NCI-H2081 (cell line): ENCODE measurements around the gene GALR2.
A peak's percentile ranks its signal among the peaks of the same experiment; 100 is the strongest.

Experiments used
- DNase-seq, 2 experiments: peaks; one replicate each; lab custom pipeline; 2025; lab: John Stamatoyannopoulos, UW

GALR2 gene

DNA sequence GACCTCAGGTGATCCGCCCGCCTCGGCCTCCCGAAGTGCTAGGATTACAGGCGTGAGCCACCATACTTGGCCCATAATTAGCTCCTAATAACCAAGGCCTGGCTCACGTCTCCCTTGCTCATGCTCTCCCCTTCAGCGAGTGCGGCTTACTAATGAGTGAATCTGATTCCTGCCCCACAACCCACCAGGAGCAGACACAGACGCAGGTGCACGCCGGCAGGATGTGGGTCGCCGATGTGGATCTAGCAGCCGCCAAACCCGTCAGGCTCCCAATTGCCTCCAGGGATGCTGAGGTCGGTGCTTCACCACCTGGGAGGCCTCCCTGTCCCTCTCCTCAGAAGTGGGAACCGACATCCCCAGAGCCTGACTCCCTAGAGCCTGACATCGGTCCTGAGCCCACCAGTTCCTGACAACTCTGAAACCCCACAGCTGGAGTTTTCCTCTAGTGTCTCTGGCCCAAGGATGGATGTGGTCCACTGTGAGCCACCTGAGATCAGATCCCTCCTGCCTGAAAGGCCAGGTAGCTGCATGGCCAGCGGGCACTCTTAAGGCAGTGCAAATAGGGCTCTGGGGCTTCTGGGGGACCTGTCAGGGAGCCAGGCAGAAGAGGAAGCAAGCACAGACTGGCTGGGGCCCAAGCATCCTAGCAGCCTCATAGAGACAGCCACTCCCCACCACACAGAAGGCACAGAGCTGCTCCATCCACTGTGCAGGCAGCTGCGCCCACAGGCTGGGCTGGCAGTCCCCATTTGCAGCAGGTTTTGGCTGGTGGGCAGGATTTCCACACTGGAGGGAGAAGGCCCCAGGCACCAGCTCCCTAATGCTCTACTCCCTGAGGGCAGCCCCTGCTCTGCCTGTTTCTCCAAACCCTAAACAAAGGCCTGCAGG, 18.2 kb downstream of the GALR2 start:
- DNase-seq, result no peak

DNA sequence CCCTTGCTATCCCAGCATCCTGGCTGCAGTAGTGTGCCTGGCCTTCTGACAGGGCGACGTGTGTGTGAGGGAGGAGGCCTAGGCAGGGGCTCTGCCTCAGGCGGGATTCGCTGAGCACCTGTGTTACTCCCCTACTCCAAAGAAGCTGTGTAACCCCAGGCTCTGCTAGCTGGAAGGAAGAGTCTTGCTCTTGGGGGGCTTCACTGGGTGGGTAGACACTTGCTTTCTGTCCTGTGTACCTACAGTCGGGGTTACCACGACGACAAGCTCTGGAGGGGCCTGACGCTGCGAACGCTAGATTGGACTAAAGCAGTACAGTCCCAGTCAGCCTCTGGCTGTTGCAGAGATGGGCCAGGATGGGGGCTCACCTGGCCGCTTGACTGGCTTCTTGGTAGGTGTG, 19.5 kb downstream of the GALR2 start:
- no peak for DNase-seq

DNA sequence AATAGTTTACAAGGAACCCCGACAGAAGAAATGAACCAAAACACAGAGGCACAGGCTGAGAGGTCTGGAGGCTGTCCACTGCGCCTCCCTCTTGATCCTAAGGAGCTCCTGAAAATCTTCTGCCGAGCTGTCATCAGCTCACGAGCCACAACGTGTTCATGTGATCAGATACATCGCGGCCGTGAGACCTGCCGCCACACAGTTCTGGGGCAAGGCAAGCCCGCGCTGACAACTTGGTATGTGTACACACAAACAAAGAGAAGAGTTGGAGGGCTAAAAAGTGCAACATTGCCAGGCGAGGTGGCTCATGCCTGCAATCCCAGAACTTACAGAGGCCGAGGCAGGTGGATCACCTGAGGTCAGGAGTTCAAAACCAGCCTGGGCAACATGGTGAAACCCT, 21.4 kb downstream of the GALR2 start:
- no peak for DNase-seq

DNA sequence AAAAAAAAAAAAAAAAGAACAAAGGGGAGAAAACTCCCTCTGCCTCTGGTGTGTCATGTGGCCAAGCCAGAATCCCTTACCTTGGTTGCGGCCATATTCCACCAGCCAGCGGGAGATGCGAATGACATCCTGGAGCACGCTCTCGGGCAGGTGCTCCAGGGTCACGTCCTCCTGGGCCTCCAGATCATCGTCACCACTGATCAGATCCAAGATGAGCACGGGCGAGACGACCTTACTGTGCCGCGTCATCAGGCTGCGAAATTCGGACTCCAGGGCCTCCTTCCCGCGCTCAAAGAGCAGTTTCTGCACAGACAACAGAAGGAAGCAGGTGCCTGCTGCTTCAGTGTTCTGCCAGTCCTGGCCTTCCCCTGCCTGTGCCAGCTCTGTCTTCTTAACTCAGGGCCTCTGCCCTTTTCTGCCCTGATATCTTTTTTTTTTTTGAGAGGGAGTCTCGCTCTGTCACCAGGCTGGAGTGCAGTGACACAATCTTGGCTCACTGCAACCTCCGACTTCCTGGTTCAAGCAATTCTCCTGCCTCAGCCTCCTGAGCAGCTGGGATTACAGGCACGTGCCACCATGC, 23.2 kb downstream of the GALR2 start:
- no peak for DNase-seq

DNA sequence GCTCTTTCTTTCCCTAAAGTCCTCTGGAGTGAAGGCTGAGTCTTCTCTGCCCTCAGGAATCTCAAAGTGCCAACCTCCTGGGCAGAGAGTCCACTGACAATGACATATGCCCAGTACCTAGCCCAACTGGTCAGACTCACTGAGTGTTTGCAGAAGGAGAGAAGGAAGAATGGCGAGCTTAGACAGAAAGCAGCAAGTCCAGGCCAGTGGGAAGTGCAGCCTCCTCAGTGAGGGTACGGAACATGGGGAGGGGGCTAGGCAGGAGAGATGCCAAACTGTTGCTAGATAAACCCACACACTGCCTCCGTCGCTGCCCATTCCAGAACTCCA, 28.3 kb downstream of the GALR2 start:
- no peak for DNase-seq

- peak; percentile 95 to 96 for DNase-seq
Measured at GRCh38 chr17:76103274-76104139, 28.9 kb downstream of the GALR2 start, which contains the start of gene EXOC7. Gene EXOC7 (minus strand): TSS chr17:76103787. CDS start chr17:76103692, 95 bp downstream.

GRCh38 chr17:76104140-76104895, 29.7 kb downstream of the GALR2 start:
- DNase-seq, result no peak

GRCh38 chr17:76104896-76105231, 30.3 kb downstream of the GALR2 start:
- DNase-seq, result no peak

DNA sequence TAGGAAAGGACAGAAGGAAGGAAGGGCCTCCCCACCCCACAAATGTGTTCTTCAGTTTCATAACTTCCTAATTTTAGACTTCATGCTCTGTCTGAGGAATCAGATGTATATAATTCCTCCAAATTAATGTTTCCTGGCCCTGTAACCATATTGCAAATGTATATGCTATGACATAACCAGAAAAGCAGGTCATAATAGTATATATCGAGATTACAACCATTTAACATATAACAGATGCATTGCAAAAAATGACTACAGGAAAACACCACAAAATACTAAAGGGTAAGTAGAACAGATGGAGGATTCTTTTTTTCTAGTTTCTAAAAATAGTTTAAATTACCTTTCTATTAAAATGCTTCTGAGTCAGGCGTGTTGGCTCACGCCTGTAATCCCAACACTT, 32.1 kb downstream of the GALR2 start:
- DNase-seq, result no peak

- DNase-seq, result peak in 1 of 2 experiments; percentile 15
Measured at GRCh38 chr17:76107509-76107908, 32.9 kb downstream of the GALR2 start.

DNA sequence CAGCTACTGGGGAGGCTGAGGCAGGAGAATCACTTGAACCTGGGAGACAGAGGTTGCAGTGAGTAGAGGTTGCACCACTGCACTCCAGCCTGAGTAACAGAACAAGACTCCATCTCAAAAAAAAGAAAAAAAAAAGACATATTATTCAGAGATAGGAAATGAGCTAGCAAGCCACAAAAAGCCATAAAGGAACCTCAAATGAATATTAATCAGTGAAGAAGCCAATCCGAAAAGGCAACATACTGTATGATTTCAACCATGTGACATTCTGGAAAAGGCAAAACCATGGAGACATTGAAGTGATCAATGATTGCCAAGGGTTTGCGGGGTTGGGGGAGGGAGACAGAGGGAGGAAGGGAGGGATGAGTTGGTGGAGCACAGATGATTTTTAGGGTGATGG, 37.4 kb downstream of the GALR2 start:
- DNase-seq, result no peak

GRCh38 chr17:76115138-76115754, 40.7 kb downstream of the GALR2 start:
- DNase-seq, result no peak

DNA sequence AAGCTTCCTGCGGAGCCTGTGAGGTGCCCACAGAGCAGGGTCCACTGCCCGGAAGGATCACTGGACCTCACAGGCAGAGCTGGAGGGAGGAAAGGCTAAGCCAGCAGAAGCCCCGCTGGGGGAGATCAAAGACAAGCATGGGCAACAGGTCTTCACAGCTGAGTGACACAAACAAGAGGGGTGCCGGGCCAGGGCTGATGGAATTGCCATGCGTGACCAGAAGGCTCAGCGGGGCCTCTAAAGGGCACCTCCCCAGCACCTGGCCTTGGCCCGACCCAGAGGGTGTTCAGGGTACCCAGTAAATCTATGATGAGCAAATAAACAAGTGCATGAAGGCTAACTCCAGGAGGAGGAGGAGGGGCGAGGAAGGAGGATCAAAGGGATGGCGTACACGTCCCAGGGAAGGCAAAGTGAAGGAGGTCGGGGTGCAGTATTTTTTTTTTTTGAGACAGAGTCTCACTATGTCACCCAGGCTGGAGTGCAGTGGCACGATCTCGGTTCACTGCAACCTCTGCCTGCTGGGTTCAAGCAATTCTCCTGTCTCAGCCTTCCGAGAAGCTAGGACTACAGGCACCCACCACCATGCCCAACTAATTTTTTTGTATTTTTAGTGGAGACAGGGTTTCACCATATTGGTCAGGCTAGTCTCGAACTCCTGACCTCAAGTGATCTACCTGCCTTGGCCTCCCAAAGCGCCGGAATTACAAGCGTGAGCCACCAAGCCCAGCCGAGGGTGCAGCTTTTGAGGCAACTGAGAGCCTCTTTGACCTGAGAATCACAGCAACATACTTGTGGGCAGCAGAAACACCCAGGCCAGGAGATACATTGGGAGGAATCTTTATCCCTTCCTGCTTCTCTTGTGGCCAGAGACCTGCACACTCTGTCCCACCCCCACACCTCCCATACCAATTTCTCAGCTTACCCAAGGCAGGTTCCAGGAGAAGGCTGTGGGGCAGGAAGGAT, 45.1 kb downstream of the GALR2 start:
- no peak for DNase-seq

DNA sequence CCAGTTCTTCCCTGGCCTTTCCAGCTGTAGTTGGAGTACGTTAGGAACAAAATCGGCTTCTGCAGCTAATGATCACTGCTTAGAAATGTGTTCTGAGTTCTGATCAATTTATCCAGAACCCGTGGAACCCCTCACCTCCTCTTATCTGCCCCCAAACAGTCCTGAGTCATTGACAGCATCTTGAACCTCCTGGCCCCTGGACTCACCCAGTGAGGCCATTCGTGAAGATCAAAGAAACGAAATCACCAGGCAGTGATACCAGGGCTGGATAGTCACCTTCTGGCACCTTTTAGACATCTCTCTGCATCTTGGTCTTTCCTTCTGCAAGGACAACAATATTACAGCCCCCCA, 46.1 kb downstream of the GALR2 start:
- no peak for DNase-seq

GRCh38 chr17:76121932-76122430, 47.4 kb downstream of the GALR2 start:
- no peak for DNase-seq

DNA sequence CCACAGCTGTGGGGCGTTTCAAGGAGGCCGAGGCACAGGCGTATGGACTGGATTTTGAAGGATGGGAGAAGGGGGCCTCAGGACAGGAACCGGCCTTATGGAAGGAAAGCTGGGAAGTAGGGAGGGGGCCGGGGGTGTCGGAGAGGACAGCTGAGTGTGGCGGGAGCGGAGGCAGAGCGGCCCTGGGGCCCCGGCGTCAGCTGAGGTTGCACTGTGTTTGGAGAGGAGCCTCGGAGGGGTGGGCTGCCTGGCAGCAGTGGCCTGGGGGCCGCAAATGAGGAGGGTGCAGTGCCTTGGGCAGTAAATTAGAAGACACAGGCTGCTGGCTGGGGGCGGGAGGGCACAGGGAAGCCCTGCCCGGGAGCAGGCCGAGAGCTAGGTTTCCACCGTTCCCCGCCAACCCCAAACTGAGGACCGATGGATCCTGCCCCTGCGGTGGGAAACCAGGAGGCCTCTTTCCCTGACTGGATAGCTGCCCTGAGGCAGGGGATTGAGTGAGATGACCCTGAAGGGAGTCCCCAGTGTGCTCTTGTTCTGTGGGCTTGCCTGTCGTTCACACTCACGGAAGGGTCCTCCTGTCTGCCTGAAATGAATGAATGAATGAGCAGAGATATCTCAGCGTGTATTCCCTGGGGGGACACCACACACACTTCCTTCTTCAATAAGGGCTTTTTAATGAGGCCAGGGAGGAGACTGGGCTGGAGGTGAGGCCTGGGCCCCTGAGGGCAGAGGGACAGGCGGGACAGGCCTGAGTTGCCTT, 48.0 kb downstream of the GALR2 start:
- no peak for DNase-seq

DNA sequence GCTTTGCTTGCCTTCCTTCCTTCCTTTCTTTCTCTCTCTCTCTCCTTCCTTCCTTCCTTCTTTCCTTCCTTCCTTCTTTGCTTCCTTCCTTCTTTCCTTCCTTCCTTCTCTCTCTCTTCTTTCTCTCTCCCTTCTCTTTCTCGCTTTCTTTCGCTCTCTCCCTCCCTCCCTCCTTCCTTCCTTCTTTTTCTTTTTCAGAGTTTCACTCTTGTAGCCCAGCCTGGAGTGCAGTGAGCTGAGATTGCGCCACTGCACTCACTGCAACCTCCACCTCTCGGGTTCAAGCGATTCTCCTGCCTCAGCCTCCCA, 48.6 kb downstream of the GALR2 start:
- no peak for DNase-seq

DNA sequence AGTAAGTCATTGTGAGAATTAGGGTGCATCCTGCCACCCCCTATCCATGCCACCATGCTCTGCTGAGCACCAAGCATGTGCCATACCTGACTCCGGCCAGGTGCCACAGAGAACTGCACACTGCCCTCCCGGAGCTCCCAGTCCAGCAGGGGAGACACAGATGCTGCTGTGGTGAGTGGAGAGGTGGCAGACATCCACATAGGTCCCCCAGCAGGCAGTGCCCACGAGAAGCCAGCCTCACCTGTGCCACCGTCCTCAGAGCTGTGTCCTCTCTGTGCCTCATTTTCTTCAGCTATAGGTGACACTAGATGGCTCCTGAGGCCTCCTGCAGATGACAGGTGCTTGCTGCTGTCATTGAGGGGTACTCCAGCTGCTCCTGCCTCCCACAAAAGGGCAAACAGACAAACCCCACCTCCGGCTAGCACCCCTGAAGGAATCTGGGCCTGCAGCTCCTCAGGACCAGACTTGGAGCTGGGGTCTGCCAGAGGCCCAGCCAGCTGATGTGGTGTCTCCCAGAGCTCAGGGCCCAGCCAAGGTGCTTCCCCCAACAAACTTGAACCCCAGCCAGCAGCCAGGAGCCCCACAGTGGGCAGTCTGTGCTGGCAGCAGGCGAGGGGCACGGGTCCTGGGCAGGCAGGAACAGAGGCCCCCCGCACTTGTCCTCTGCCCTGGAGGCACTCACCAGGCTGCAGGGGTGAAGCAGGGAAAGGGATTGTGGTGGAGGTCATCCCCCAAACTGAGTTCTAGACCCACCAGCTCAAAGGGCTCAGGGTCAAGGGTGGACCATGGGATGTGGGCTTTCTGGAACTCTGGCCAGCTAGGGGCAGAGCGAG, 49.4 kb downstream of the GALR2 start:
- no peak for DNase-seq
